ENCODE measurements around the gene UNC5A.
A peak's percentile ranks its signal among the peaks of the same experiment; 100 is the strongest.
"Not testable (repeated sequence)": the region's sequence is repeated elsewhere in the genome, so short reads cannot be mapped to it uniquely, and the experiment has no call there.

The UNC5A gene

GRCh38 chr5:176863765-176864098, 53.4 kb downstream of the UNC5A start:
- no peak for DNase-seq (ENCODE audit: low spot score)

GRCh38 chr5:176864755-176865154, 54.4 kb downstream of the UNC5A start:
- no peak for DNase-seq (ENCODE audit: low spot score)

GRCh38 chr5:176865964-176866363, 55.6 kb downstream of the UNC5A start:
- DNase-seq (ENCODE audit: low spot score) = no peak

- no peak for DNase-seq (ENCODE audit: low spot score)
Measured at GRCh38 chr5:176866707-176867310, 56.5 kb downstream of the UNC5A start.

GRCh38 chr5:176868126-176868525, 57.8 kb downstream of the UNC5A start:
- DNase-seq (ENCODE audit: low spot score) = no peak

GRCh38 chr5:176868731-176869130, 58.4 kb downstream of the UNC5A start:
- no peak for DNase-seq (ENCODE audit: low spot score)

GRCh38 chr5:176869501-176870109, 59.2 kb downstream of the UNC5A start:
- DNase-seq (ENCODE audit: low spot score) = no peak

- DNase-seq (ENCODE audit: low spot score) = peak; percentile 91
Measured at GRCh38 chr5:176870110-176870591, 59.8 kb downstream of the UNC5A start.

- not testable (repeated sequence) for DNase-seq (ENCODE audit: low spot score)
Measured at GRCh38 chr5:176870644-176871043, 60.3 kb downstream of the UNC5A start.

- DNase-seq (ENCODE audit: low spot score) = not testable (repeated sequence)
Measured at GRCh38 chr5:176872586-176872985, 62.2 kb downstream of the UNC5A start.

- not testable (repeated sequence) for DNase-seq (ENCODE audit: low spot score)
Measured at GRCh38 chr5:176873011-176873410, 62.7 kb downstream of the UNC5A start.

GRCh38 chr5:176873541-176874172, 63.3 kb downstream of the UNC5A start:
- no peak for DNase-seq (ENCODE audit: low spot score)

- DNase-seq (ENCODE audit: low spot score) = no peak
Measured at GRCh38 chr5:176874198-176874780, 63.9 kb downstream of the UNC5A start.

GRCh38 chr5:176875014-176875550, 64.7 kb downstream of the UNC5A start:
- DNase-seq (ENCODE audit: low spot score) = no peak

GRCh38 chr5:176875783-176876505, 65.6 kb downstream of the UNC5A start:
- no peak for DNase-seq (ENCODE audit: low spot score)

- no peak for DNase-seq (ENCODE audit: low spot score)
Measured at GRCh38 chr5:176876506-176877431, 66.4 kb downstream of the UNC5A start.

- no peak for DNase-seq (ENCODE audit: low spot score)
Measured at GRCh38 chr5:176877793-176878331, 67.5 kb downstream of the UNC5A start.

- DNase-seq (ENCODE audit: low spot score) = no peak
Measured at GRCh38 chr5:176878463-176878862, 68.1 kb downstream of the UNC5A start.

- DNase-seq (ENCODE audit: low spot score) = no peak
Measured at GRCh38 chr5:176878906-176879662, 68.7 kb downstream of the UNC5A start.

Data from hepatic stellate cell (primary cell).